ENCODE measurements around the gene BABAM2.

BABAM2 gene

DNA sequence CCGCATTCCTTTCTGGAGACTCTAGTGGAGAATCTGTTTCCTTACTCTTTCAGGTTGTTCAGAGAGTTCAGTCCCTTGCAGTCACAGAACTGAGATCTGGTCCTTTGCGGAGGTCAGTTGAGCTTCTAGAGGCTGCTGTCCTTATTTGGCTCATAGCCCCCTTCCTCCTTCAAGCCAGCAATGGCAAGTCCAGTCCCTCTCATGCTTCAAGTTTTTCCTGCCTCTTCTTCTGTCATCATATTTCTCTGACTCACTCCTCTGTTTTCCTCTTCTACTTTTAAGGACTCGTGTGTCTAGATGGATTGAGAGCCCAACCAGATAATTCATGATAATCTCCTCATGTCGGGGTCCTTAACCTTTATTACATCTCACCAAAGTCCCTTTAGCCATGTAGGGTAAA lies 328.6 kb downstream of the BABAM2 start:
- no peak overlapping the region for H3K4me3 ChIP-seq (ENCODE audit: low read depth, low read length)
- DNase-seq (ENCODE audit: low read depth), result no peak
- TF ChIP-seq MAX (IDR thresholded peaks at IDR 0.05; ENCODE audit: low read depth, low read length), result no peak
- no peak for TF ChIP-seq POLR2A (IDR thresholded peaks at IDR 0.05; ENCODE audit: extremely low read depth, insufficient read length)
- TF ChIP-seq CTCF (IDR thresholded peaks at IDR 0.05; ENCODE audit: low read depth, low read length), result no peak
- TF ChIP-seq MYC (IDR thresholded peaks at IDR 0.05; ENCODE audit: low read depth, low read length), result no peak

DNA sequence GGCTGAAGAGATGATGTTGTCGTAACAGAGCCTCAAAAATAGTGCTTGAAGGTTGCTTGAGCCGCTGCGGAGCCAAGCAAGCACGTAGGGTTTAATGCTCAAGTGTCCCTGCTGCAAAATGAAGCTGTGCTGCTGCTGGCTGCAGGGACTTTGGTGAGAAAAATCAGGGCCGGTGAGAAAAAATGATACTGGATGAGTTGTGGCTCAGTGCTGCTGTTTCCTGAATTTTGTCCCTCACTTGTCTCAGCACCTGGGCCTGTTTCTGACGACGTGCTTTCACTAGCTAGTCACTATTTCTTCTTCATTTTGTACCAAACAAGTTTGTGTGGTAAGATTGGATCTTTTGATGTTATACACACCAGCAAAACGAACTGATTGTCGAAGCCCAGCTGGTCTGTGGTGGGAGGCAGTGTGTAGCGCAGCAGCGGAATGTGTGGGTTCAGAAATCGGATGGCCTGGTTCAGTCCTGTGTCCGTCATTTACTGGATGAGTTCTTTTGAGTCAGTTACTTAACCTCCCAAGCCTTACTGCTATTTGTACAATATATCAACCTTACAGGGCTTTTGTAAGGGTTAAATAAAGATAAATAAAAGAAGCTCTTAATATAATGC lies 329.3 kb downstream of the BABAM2 start:
- H3K4me3 ChIP-seq (ENCODE audit: low read depth, low read length), result no peak overlapping the region
- TF ChIP-seq CTCF (IDR thresholded peaks at IDR 0.05; ENCODE audit: low read depth, low read length) (no peak), MYC (IDR thresholded peaks at IDR 0.05; ENCODE audit: low read depth, low read length) (no peak), POLR2A (IDR thresholded peaks at IDR 0.05; ENCODE audit: extremely low read depth, insufficient read length) (no peak), MAX (IDR thresholded peaks at IDR 0.05; ENCODE audit: low read depth, low read length) (no peak)
- no peak for DNase-seq (ENCODE audit: low read depth)

GRCh38 chr2:28224648-28225472 lies 334.3 kb downstream of the BABAM2 start:
- no peak for TF ChIP-seq MAX (IDR thresholded peaks at IDR 0.05; ENCODE audit: low read depth, low read length)
- no peak for TF ChIP-seq POLR2A (IDR thresholded peaks at IDR 0.05; ENCODE audit: extremely low read depth, insufficient read length)
- no peak for TF ChIP-seq MYC (IDR thresholded peaks at IDR 0.05; ENCODE audit: low read depth, low read length)
- TF ChIP-seq CTCF (IDR thresholded peaks at IDR 0.05; ENCODE audit: low read depth, low read length), result no peak
- no peak overlapping the region for H3K4me3 ChIP-seq (ENCODE audit: low read depth, low read length)
- no peak for DNase-seq (ENCODE audit: low read depth)

GRCh38 chr2:28225473-28226080 lies 335.0 kb downstream of the BABAM2 start:
- no peak overlapping the region for H3K4me3 ChIP-seq (ENCODE audit: low read depth, low read length)
- TF ChIP-seq MAX (IDR thresholded peaks at IDR 0.05; ENCODE audit: low read depth, low read length) (no peak), CTCF (IDR thresholded peaks at IDR 0.05; ENCODE audit: low read depth, low read length) (no peak), MYC (IDR thresholded peaks at IDR 0.05; ENCODE audit: low read depth, low read length) (no peak), POLR2A (IDR thresholded peaks at IDR 0.05; ENCODE audit: extremely low read depth, insufficient read length) (no peak)
- DNase-seq (ENCODE audit: low read depth), result no peak

DNA sequence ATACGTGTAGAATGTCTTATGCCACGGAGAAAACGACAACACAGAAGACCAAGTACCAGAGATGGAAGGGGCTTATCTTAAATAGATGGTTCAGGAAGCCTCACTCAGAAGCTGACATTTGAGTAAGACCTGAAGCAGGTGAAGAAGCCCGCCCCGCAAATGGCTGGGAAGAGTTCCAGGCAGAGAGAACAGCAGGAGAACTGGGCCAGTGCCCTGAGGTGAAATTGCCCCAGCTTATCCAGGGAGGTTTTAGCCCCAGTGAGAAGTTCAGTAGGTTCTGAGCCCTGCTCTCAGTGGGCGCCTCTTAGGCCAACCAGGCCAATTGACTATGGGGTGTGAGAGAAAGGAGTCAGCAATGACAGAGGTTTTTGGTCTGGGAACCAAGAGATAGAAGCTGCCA lies 336.0 kb downstream of the BABAM2 start:
- TF ChIP-seq MYC (IDR thresholded peaks at IDR 0.05; ENCODE audit: low read depth, low read length), result no peak
- no peak overlapping the region for H3K4me3 ChIP-seq (ENCODE audit: low read depth, low read length)
- DNase-seq (ENCODE audit: low read depth), result no peak

DNA sequence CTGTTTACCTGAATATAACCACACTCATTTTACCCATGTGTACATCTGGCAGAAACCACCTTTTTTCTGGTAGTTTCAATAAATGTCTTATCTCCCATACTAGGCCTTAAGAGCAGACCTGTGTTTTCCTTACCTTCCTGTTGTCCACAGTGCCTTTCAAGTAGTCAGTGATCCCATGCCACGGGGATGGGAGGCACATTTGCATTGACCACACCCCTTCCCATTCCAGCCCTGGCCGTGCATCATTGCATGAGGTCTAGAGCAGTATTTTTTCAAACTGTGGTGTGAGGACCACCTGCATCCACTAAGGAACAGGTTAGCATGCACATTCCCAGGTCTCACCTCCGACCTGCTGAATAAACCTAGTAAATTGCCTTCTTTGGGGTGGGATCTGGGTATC lies 337.0 kb downstream of the BABAM2 start:
- no peak for TF ChIP-seq POLR2A (IDR thresholded peaks at IDR 0.05; ENCODE audit: extremely low read depth, insufficient read length)
- no peak for TF ChIP-seq MAX (IDR thresholded peaks at IDR 0.05; ENCODE audit: low read depth, low read length)
- TF ChIP-seq CTCF (IDR thresholded peaks at IDR 0.05; ENCODE audit: low read depth, low read length), result no peak
- TF ChIP-seq MYC (IDR thresholded peaks at IDR 0.05; ENCODE audit: low read depth, low read length), result no peak
- H3K4me3 ChIP-seq (ENCODE audit: low read depth, low read length), result no peak overlapping the region
- DNase-seq (ENCODE audit: low read depth), result no peak
